Ishikawa (cell line): ENCODE measurements around the gene INO80.

Experiments
- CEBPB ChIP-seq: IDR thresholded peaks from 2 replicates; pipeline ENCODE4 v1.6.1; 2012
- CREB1 ChIP-seq: IDR thresholded peaks from 2 replicates; pipeline ENCODE4 v1.6.1; 2012; ENCODE audit warnings: low read depth
- EGR1 ChIP-seq: IDR thresholded peaks from 2 replicates; pipeline ENCODE4 v1.6.1; 2012
- EP300 ChIP-seq: IDR thresholded peaks from 2 replicates; pipeline ENCODE4 v1.6.1; 2012; ENCODE audit warnings: borderline replicate concordance
- FOXM1 ChIP-seq: IDR thresholded peaks from 2 replicates; pipeline ENCODE4 v1.6.1; 2012; ENCODE audit warnings: low read depth, borderline replicate concordance
- NFIC ChIP-seq: IDR thresholded peaks from 2 replicates; pipeline ENCODE4 v1.6.1; 2012
- RAD21 ChIP-seq: IDR thresholded peaks from 2 replicates; pipeline ENCODE4 v1.6.1; 2012; ENCODE audit warnings: low read depth
- TAF1 ChIP-seq: IDR thresholded peaks from 2 replicates; pipeline ENCODE4 v1.6.1; 2012; ENCODE audit warnings: low read depth, mild to moderate bottlenecking
- TCF12 ChIP-seq: IDR thresholded peaks from 2 replicates; pipeline ENCODE4 v1.6.1; 2012; ENCODE audit warnings: low read depth
- TEAD4 ChIP-seq: IDR thresholded peaks from 2 replicates; pipeline ENCODE4 v1.6.1; 2012
- YY1 ChIP-seq: IDR thresholded peaks from 2 replicates; pipeline ENCODE4 v1.6.1; 2012; ENCODE audit warnings: low read depth
- ZBTB7A ChIP-seq: IDR thresholded peaks from 2 replicates; pipeline ENCODE4 v1.6.1; 2012; ENCODE audit warnings: low read depth
- TF ChIP-seq, protein P1 (sequence below): IDR thresholded peaks from 2 replicates; pipeline ENCODE4 v1.6.1; 2012; ENCODE audit warnings: low read depth, mild to moderate bottlenecking
- TF ChIP-seq, protein P2 (sequence below): IDR thresholded peaks from 2 replicates; pipeline ENCODE4 v1.6.1; 2012
- TF ChIP-seq, protein P3 (sequence below): IDR thresholded peaks from 2 replicates; pipeline ENCODE4 v1.6.1; 2012

The INO80 gene

GRCh38 chr15:41031232-41032078, 84.6 kb downstream of the INO80 start:
- TF ChIP-seq YY1 (no peak), TEAD4 (no peak), TAF1 (no peak), CEBPB (no peak), NFIC (no peak), CREB1 (no peak)
- TF ChIP-seq, protein P1, sequence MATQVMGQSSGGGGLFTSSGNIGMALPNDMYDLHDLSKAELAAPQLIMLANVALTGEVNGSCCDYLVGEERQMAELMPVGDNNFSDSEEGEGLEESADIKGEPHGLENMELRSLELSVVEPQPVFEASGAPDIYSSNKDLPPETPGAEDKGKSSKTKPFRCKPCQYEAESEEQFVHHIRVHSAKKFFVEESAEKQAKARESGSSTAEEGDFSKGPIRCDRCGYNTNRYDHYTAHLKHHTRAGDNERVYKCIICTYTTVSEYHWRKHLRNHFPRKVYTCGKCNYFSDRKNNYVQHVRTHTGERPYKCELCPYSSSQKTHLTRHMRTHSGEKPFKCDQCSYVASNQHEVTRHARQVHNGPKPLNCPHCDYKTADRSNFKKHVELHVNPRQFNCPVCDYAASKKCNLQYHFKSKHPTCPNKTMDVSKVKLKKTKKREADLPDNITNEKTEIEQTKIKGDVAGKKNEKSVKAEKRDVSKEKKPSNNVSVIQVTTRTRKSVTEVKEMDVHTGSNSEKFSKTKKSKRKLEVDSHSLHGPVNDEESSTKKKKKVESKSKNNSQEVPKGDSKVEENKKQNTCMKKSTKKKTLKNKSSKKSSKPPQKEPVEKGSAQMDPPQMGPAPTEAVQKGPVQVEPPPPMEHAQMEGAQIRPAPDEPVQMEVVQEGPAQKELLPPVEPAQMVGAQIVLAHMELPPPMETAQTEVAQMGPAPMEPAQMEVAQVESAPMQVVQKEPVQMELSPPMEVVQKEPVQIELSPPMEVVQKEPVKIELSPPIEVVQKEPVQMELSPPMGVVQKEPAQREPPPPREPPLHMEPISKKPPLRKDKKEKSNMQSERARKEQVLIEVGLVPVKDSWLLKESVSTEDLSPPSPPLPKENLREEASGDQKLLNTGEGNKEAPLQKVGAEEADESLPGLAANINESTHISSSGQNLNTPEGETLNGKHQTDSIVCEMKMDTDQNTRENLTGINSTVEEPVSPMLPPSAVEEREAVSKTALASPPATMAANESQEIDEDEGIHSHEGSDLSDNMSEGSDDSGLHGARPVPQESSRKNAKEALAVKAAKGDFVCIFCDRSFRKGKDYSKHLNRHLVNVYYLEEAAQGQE: no peak

- no peak for TF ChIP-seq YY1
- no peak for TF ChIP-seq CEBPB
- no peak for TF ChIP-seq EP300
- TF ChIP-seq, protein P1: no peak
- TF ChIP-seq RAD21: no peak
- TF ChIP-seq, protein P2, sequence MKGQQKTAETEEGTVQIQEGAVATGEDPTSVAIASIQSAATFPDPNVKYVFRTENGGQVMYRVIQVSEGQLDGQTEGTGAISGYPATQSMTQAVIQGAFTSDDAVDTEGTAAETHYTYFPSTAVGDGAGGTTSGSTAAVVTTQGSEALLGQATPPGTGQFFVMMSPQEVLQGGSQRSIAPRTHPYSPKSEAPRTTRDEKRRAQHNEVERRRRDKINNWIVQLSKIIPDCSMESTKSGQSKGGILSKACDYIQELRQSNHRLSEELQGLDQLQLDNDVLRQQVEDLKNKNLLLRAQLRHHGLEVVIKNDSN: no peak
- TF ChIP-seq ZBTB7A: no peak
- no peak for TF ChIP-seq NFIC
- TF ChIP-seq, protein P3, sequence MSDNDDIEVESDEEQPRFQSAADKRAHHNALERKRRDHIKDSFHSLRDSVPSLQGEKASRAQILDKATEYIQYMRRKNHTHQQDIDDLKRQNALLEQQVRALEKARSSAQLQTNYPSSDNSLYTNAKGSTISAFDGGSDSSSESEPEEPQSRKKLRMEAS: no peak
- no peak for TF ChIP-seq EGR1
- no peak for TF ChIP-seq CREB1
- TF ChIP-seq FOXM1: no peak
- no peak for TF ChIP-seq TCF12
- TF ChIP-seq TAF1: no peak
Observed at GRCh38 chr15:41028853-41029252, 87.2 kb downstream of the INO80 start.

GRCh38 chr15:41025393-41025792, 90.7 kb downstream of the INO80 start:
- TF ChIP-seq TCF12 (no peak), YY1 (no peak), TAF1 (no peak), FOXM1 (no peak), TEAD4 (no peak), EP300 (no peak), ZBTB7A (no peak), CREB1 (no peak), CEBPB (no peak), RAD21 (no peak), NFIC (no peak), EGR1 (no peak)
- TF ChIP-seq, protein P3: no peak
- TF ChIP-seq, protein P1: no peak
- TF ChIP-seq, protein P2: no peak

DNA sequence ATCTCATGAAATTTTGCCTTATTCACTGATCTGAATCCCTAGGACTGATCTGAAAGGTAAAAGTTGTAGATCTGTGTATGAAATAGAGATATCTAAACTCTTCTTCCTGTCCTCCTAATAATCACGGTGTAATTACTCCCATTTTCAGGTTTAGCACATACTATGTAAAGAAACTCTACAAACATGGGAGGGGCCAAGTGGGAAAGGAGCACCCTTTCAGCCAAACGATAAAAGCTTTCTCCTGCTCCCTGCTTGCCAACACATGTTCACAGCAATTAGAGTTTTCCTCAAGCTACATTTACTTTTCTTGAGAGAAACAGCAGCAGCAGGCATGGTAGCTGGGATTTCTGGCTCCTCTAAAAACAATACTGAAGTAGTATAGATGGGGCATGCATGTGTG, 91.2 kb downstream of the INO80 start:
- TF ChIP-seq CEBPB: no peak
- TF ChIP-seq TCF12: no peak
- TF ChIP-seq TAF1: no peak
- TF ChIP-seq, protein P1: no peak
